ENCODE results near the gene TSTD2. TPM values are rescaled to one million over a fixed set of nuclear protein-coding genes. Genes with fewer than 3 reads are reported as not detected.

The TSTD2 gene
- polyA plus RNA-seq, 1 donor from 2014 or later: 50.0 TPM

- Histone ChIP-seq H3K36me3 (ENCODE audit: insufficient read depth, low read length) (peaks cover 11% of the 10 kb centered on the region), H3K79me2 (replicated peaks; ENCODE audit: insufficient read depth, low read length) (no peaks in the 10 kb centered on the region), H3K9ac (ENCODE audit: low read length) (no peak overlapping the region), H3F3A (ENCODE audit: insufficient read depth, low read length, poor library complexity, severe bottlenecking) (no peaks in the 10 kb centered on the region), H3K27ac (ENCODE audit: low read length) (no peak overlapping the region), H3K9me2 (ENCODE audit: insufficient read depth, low read length) (no peaks in the 10 kb centered on the region), H3K9me3 (ENCODE audit: low read length) (no peaks in the 10 kb centered on the region), H2AFZ (ENCODE audit: low read depth, low read length) (no peak overlapping the region), H3K4me3 (ENCODE audit: low read length) (no peak overlapping the region), H4K20me1 (ENCODE audit: insufficient read depth) (no peaks in the 10 kb centered on the region), H3K4me2 (ENCODE audit: low read length) (no peak overlapping the region), H3K27me3 (ENCODE audit: insufficient read depth, low read depth, low read length) (no peaks in the 10 kb centered on the region)
- TF ChIP-seq EP300 (conservative IDR thresholded peaks at IDR 0.05; ENCODE audit: poor library complexity, severe bottlenecking) (no peak), RAD21 (conservative IDR thresholded peaks at IDR 0.05) (no peak), REST (IDR thresholded peaks at IDR 0.05; ENCODE audit: borderline replicate concordance) (no peak), SMC3 (conservative IDR thresholded peaks at IDR 0.05; ENCODE audit: poor library complexity) (no peak), EZH2 (IDR thresholded peaks at IDR 0.05; ENCODE audit: borderline replicate concordance, insufficient read depth, low read length, poor library complexity, severe bottlenecking) (no peak), POLR2AphosphoS5 (IDR thresholded peaks at IDR 0.05) (no peak)
Measured at GRCh38 chr9:97647996-97648395, 14.8 kb upstream of the TSTD2 start.

GRCh38 chr9:97645720-97646119 is 12.6 kb upstream of the TSTD2 start:
- no peak overlapping the region for H3K4me2 ChIP-seq (ENCODE audit: low read length)
- H3K79me2 ChIP-seq (replicated peaks; ENCODE audit: insufficient read depth, low read length): peaks cover 5% of the 10 kb centered on the region
- H4K20me1 ChIP-seq (ENCODE audit: insufficient read depth): no peaks in the 10 kb centered on the region
- H3K9me2 ChIP-seq (ENCODE audit: insufficient read depth, low read length): no peaks in the 10 kb centered on the region
- no peaks in the 10 kb centered on the region for H3K27me3 ChIP-seq (ENCODE audit: insufficient read depth, low read depth, low read length)
- no peak overlapping the region for H3K4me3 ChIP-seq (ENCODE audit: low read length)
- H3K9ac ChIP-seq (ENCODE audit: low read length): no peak overlapping the region
- H3K36me3 ChIP-seq (ENCODE audit: insufficient read depth, low read length): peaks cover 16% of the 10 kb centered on the region
- TF ChIP-seq SMC3 (conservative IDR thresholded peaks at IDR 0.05; ENCODE audit: poor library complexity): no peak
- H3K27ac ChIP-seq (ENCODE audit: low read length): no peak overlapping the region
- no peaks in the 10 kb centered on the region for H3F3A ChIP-seq (ENCODE audit: insufficient read depth, low read length, poor library complexity, severe bottlenecking)
- H3K9me3 ChIP-seq (ENCODE audit: low read length): no peaks in the 10 kb centered on the region
- no peak overlapping the region for H2AFZ ChIP-seq (ENCODE audit: low read depth, low read length)

- H3K9me3 ChIP-seq (ENCODE audit: low read length): no peaks in the 10 kb centered on the region
- no peaks in the 10 kb centered on the region for H4K20me1 ChIP-seq (ENCODE audit: insufficient read depth)
- no peak overlapping the region for H2AFZ ChIP-seq (ENCODE audit: low read depth, low read length)
- peaks cover 12% of the 10 kb centered on the region for H3K36me3 ChIP-seq (ENCODE audit: insufficient read depth, low read length)
- H3K27ac ChIP-seq (ENCODE audit: low read length): no peak overlapping the region
- no peaks in the 10 kb centered on the region for H3F3A ChIP-seq (ENCODE audit: insufficient read depth, low read length, poor library complexity, severe bottlenecking)
- H3K27me3 ChIP-seq (ENCODE audit: insufficient read depth, low read depth, low read length): no peaks in the 10 kb centered on the region
- TF ChIP-seq REST (IDR thresholded peaks at IDR 0.05; ENCODE audit: borderline replicate concordance): no peak
- no peak for TF ChIP-seq TAF1 (IDR thresholded peaks at IDR 0.05; ENCODE audit: low read depth)
- no peak for TF ChIP-seq SMC3 (conservative IDR thresholded peaks at IDR 0.05; ENCODE audit: poor library complexity)
- TF ChIP-seq EP300 (conservative IDR thresholded peaks at IDR 0.05; ENCODE audit: poor library complexity, severe bottlenecking): no peak
- TF ChIP-seq RAD21 (conservative IDR thresholded peaks at IDR 0.05): no peak
- no peak for TF ChIP-seq CTCF (IDR thresholded peaks at IDR 0.05; ENCODE audit: poor library complexity, severe bottlenecking)
- TF ChIP-seq MXI1 (conservative IDR thresholded peaks at IDR 0.05; ENCODE audit: poor library complexity, severe bottlenecking): no peak
- TF ChIP-seq EZH2 (IDR thresholded peaks at IDR 0.05; ENCODE audit: borderline replicate concordance, insufficient read depth, low read length, poor library complexity, severe bottlenecking): no peak
- no peak for TF ChIP-seq POLR2AphosphoS5 (IDR thresholded peaks at IDR 0.05)
- H3K9ac ChIP-seq (ENCODE audit: low read length): no peak overlapping the region
- H3K4me2 ChIP-seq (ENCODE audit: low read length): no peak overlapping the region
- no peaks in the 10 kb centered on the region for H3K9me2 ChIP-seq (ENCODE audit: insufficient read depth, low read length)
- H3K4me3 ChIP-seq (ENCODE audit: low read length): no peak overlapping the region
- peaks cover 52% of the 10 kb centered on the region for H3K79me2 ChIP-seq (replicated peaks; ENCODE audit: insufficient read depth, low read length)
Measured at GRCh38 chr9:97640325-97640724, 7.2 kb upstream of the TSTD2 start.

Measured in neural cell (in vitro differentiated cells).